HEK293 (cell line): ENCODE results near the gene SPTBN5.

Experiments
- CTCF ChIA-PET: fragments of 350-600 bp; formaldehyde crosslinking; extraction: SDS; loops from one replicate; lab custom pipeline; 2021; ENCODE audit warnings: antibody characterized with exemption; lab: Yijun Ruan, JAX
- POLR2A ChIA-PET: fragments of 300-600 bp; formaldehyde crosslinking; extraction: SDS; loops from one replicate; lab custom pipeline; 2020; ENCODE audit warnings: antibody characterized with exemption, inconsistent platforms; lab: Yijun Ruan, JAX
- H3K27ac ChIP-seq: fragments of 200-500 bp; sonication (Bioruptor generic); 2 replicates; pipeline ENCODE4 v1.5.1; 2014; ENCODE audit warnings: low read depth, low read length, control low read depth, inconsistent platforms; ENCODE audit errors: extremely low read depth
- H3K36me3 ChIP-seq, 2 experiments: fragments of 200-500 bp in 1 of 2; sonication (Bioruptor generic) in 1 of 2; 1 replicate in 1 of 2; 2 replicates in 1 of 2; pipeline ENCODE4 v1.5.1; 2014 to 2017; ENCODE audit warnings: inconsistent platforms in 2 of 2, low read length in 2 of 2; ENCODE audit not compliant: control insufficient read depth in 2 of 2, insufficient read depth in 1 of 2
- H3K4me1 ChIP-seq: fragments of 200-500 bp; sonication (Bioruptor generic); 2 replicates; pipeline ENCODE4 v1.5.1; 2014; ENCODE audit warnings: mild to moderate bottlenecking, low read length, inconsistent platforms; ENCODE audit not compliant: control insufficient read depth, insufficient read depth
- H3K4me3 ChIP-seq: 2 replicates; pipeline ENCODE4 v1.5.1; 2011; ENCODE audit warnings: low read depth, mild to moderate bottlenecking, control low read depth, low read length, moderate library complexity
- H3K9me3 ChIP-seq: fragments of 200-500 bp; sonication (Bioruptor generic); 2 replicates; pipeline ENCODE4 v1.5.1; 2014; ENCODE audit warnings: low read depth, low read length, inconsistent platforms; ENCODE audit not compliant: control insufficient read depth, insufficient read depth
- EGR2 ChIP-seq: fragments of 450-650 bp; formaldehyde crosslinking; IDR thresholded peaks from 2 replicates; pipeline ENCODE4 v1.5.1; 2016; ENCODE audit warnings: low read depth, missing biosample characterization, missing genetic modification characterization
- GLIS1 ChIP-seq: fragments of 450-650 bp; formaldehyde crosslinking; IDR thresholded peaks from 2 replicates; pipeline ENCODE4 v1.5.1; 2016; ENCODE audit warnings: missing biosample characterization, missing genetic modification characterization
- YY2 ChIP-seq: fragments of 450-650 bp; formaldehyde crosslinking; IDR thresholded peaks from 2 replicates; pipeline ENCODE4 v1.5.1; 2016; ENCODE audit warnings: missing biosample characterization, missing genetic modification characterization
- ZFHX2 ChIP-seq: fragments of 450-650 bp; formaldehyde crosslinking; conservative IDR thresholded peaks from 2 replicates; pipeline ENCODE4 v1.5.1; 2016; ENCODE audit warnings: missing biosample characterization, missing genetic modification characterization
- ZFP69B ChIP-seq: fragments of 450-650 bp; formaldehyde crosslinking; IDR thresholded peaks from 2 replicates; pipeline ENCODE4 v1.5.1; 2016; ENCODE audit warnings: missing biosample characterization, missing genetic modification characterization
- ZNF2 ChIP-seq: fragments of 450-650 bp; formaldehyde crosslinking; IDR thresholded peaks from 2 replicates; pipeline ENCODE4 v1.5.1; 2016; ENCODE audit warnings: missing biosample characterization, missing genetic modification characterization
- ZNF214 ChIP-seq: fragments of 450-650 bp; formaldehyde crosslinking; IDR thresholded peaks from 2 replicates; pipeline ENCODE4 v1.5.1; 2017; ENCODE audit warnings: missing biosample characterization, mild to moderate bottlenecking, missing genetic modification characterization, borderline replicate concordance
- ZNF221 ChIP-seq: fragments of 450-650 bp; formaldehyde crosslinking; IDR thresholded peaks from 2 replicates; pipeline ENCODE4 v1.5.1; 2017; ENCODE audit warnings: missing biosample characterization, missing genetic modification characterization, borderline replicate concordance
- ZNF302 ChIP-seq: fragments of 450-650 bp; formaldehyde crosslinking; IDR thresholded peaks from 2 replicates; pipeline ENCODE4 v1.5.1; 2016; ENCODE audit warnings: missing biosample characterization, missing genetic modification characterization, low read depth
- ZNF394 ChIP-seq: fragments of 450-650 bp; formaldehyde crosslinking; IDR thresholded peaks from 2 replicates; pipeline ENCODE4 v1.5.1; 2016; ENCODE audit warnings: missing biosample characterization, missing genetic modification characterization, mild to moderate bottlenecking, moderate library complexity, borderline replicate concordance
- ZNF544 ChIP-seq: fragments of 450-650 bp; formaldehyde crosslinking; IDR thresholded peaks from 2 replicates; pipeline ENCODE4 v1.5.0; 2017; ENCODE audit warnings: missing biosample characterization, missing genetic modification characterization
- ZNF600 ChIP-seq: fragments of 450-650 bp; formaldehyde crosslinking; IDR thresholded peaks from 2 replicates; pipeline ENCODE4 v1.5.1; 2016; ENCODE audit warnings: missing biosample characterization, missing genetic modification characterization
- ZNF830 ChIP-seq: fragments of 450-650 bp; IDR thresholded peaks from 2 replicates; pipeline ENCODE4 v1.5.0; 2018; ENCODE audit warnings: missing biosample characterization, missing genetic modification characterization, low read depth, mild to moderate bottlenecking, moderate library complexity
- TF ChIP-seq, protein P1 (sequence below): fragments of 450-650 bp; formaldehyde crosslinking; IDR thresholded peaks from 2 replicates; pipeline ENCODE4 v1.5.1; 2016; ENCODE audit warnings: missing biosample characterization, missing genetic modification characterization, borderline replicate concordance
- TF ChIP-seq, protein P2 (sequence below): fragments of 450-650 bp; formaldehyde crosslinking; conservative IDR thresholded peaks from 2 replicates; pipeline ENCODE4 v1.5.1; 2016; ENCODE audit warnings: low read depth, missing biosample characterization, missing genetic modification characterization

SPTBN5 gene

DNA sequence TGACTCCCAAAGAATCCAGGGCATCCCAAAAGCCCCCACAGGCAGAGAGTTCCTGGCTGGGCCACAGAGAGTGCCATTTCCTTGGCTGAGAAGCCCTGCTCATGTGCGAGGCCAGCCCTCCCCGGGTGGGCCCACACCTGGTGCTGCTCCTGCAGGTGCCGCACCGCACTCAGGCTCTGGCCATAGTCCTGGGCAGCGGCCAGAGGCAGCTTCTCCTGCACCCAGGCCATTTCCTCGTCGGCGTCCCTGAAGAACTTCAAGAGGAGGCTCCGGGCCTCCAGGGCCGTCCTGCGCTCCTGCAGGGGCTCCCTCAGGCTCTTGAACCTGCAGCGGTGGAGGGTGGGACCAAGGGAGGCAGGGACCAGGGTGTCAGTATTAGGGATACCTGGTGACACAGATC, 37.1 kb downstream of the SPTBN5 start:
- Histone ChIP-seq H3K27ac (no peak overlapping the region), H3K4me3 (no peak overlapping the region), H3K4me1 (no peaks in the 10 kb centered on the region), H3K9me3 (no peaks in the 10 kb centered on the region), H3K36me3 (no peaks in the 10 kb centered on the region)
- POLR2A ChIA-PET = no interaction called here
- CTCF ChIA-PET = interaction anchor here (0.6 kb wide), 2 partner anchors 168 to 277 kb away, joined by 3 to 4 read pairs; no protein-coding TSS in a partner anchor
- TF ChIP-seq ZNF302 (tag by site-specific recombination) (no peak), ZNF394 (tag by site-specific recombination) (no peak), ZNF544 (tag by site-specific recombination) (no peak), ZNF2 (tag by site-specific recombination) (no peak), ZFP69B (no peak), ZNF214 (tag by site-specific recombination) (no peak), ZNF830 (tag by site-specific recombination) (no peak), YY2 (tag by site-specific recombination) (no peak)
- TF ChIP-seq, protein P1, sequence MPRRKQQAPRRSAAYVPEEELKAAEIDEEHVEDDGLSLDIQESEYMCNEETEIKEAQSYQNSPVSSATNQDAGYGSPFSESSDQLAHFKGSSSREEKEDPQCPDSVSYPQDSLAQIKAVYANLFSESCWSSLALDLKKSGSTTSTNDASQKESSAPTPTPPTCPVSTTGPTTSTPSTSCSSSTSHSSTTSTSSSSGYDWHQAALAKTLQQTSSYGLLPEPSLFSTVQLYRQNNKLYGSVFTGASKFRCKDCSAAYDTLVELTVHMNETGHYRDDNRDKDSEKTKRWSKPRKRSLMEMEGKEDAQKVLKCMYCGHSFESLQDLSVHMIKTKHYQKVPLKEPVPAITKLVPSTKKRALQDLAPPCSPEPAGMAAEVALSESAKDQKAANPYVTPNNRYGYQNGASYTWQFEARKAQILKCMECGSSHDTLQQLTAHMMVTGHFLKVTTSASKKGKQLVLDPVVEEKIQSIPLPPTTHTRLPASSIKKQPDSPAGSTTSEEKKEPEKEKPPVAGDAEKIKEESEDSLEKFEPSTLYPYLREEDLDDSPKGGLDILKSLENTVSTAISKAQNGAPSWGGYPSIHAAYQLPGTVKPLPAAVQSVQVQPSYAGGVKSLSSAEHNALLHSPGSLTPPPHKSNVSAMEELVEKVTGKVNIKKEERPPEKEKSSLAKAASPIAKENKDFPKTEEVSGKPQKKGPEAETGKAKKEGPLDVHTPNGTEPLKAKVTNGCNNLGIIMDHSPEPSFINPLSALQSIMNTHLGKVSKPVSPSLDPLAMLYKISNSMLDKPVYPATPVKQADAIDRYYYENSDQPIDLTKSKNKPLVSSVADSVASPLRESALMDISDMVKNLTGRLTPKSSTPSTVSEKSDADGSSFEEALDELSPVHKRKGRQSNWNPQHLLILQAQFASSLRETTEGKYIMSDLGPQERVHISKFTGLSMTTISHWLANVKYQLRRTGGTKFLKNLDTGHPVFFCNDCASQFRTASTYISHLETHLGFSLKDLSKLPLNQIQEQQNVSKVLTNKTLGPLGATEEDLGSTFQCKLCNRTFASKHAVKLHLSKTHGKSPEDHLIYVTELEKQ (tag by site-specific recombination) = no peak

DNA sequence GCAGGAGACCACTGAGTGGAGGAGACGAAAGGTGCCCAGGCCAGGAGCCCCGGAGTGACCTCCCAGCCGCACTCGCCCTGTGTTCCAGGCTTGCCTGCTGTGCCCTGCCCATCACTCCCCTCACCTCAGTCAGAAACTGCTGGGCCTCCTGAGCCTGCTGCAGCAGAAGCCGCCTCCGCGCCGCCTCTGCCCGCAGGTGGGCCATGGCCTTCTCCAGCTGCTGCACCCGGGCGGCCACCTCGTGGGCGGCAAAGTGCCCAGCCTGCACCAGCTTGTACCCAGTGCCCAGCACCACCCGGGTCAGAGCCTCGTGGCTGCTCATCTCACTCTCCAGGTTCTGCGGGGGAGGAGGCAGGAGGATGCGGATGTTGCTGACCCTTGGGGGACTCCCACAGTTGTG, 37.6 kb downstream of the SPTBN5 start:
- ChIA-PET CTCF (no interaction called here), POLR2A (no interaction called here)
- no peaks in the 10 kb centered on the region for H3K4me1 ChIP-seq
- H3K36me3 ChIP-seq = no peaks in the 10 kb centered on the region
- no peak overlapping the region for H3K4me3 ChIP-seq
- no peaks in the 10 kb centered on the region for H3K9me3 ChIP-seq
- no peak overlapping the region for H3K27ac ChIP-seq
- TF ChIP-seq, protein P2, sequence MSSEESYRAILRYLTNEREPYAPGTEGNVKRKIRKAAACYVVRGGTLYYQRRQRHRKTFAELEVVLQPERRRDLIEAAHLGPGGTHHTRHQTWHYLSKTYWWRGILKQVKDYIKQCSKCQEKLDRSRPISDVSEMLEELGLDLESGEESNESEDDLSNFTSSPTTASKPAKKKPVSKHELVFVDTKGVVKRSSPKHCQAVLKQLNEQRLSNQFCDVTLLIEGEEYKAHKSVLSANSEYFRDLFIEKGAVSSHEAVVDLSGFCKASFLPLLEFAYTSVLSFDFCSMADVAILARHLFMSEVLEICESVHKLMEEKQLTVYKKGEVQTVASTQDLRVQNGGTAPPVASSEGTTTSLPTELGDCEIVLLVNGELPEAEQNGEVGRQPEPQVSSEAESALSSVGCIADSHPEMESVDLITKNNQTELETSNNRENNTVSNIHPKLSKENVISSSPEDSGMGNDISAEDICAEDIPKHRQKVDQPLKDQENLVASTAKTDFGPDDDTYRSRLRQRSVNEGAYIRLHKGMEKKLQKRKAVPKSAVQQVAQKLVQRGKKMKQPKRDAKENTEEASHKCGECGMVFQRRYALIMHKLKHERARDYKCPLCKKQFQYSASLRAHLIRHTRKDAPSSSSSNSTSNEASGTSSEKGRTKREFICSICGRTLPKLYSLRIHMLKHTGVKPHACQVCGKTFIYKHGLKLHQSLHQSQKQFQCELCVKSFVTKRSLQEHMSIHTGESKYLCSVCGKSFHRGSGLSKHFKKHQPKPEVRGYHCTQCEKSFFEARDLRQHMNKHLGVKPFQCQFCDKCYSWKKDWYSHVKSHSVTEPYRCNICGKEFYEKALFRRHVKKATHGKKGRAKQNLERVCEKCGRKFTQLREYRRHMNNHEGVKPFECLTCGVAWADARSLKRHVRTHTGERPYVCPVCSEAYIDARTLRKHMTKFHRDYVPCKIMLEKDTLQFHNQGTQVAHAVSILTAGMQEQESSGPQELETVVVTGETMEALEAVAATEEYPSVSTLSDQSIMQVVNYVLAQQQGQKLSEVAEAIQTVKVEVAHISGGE = no peak
- TF ChIP-seq ZFHX2 (peak; percentile 76), EGR2 (tag by site-specific recombination) (peak; percentile 66)

DNA sequence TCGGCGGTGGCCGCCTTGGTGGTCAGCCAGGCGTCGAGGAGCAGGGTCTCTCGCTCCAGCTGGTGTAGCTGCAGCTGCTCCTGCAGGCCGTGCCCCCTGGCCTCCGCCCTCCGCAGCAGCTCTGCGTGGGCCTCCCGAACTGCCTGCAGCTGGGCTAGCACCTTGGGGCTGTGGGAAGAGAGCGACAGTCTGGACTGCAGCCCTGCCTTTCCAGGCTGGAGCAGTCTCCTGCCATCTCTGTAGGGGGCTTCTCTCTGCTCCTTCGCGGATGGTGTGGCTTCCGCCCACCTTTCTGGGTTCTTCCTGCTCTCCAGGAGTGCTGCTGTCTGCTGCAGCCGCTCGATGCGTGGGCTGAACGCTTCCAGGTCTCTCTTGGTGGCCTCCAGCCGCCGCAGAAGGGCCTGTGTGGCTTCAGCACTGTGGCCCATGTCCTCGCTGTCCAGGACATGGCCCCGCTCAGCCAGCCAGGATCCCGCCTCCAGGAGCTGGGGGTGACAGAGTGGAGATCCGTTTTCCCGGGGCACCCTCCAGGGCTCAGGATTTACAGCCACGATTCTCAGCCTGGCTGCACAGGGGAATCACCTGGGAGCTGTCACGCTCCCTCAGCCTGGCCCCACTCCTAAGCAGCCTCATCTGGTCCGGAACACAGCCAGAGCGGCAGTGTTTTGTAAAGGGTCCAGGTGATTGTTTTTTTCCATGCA, 38.4 kb downstream of the SPTBN5 start:
- Histone ChIP-seq H3K36me3 (no peaks in the 10 kb centered on the region), H3K4me1 (no peaks in the 10 kb centered on the region), H3K4me3 (no peak overlapping the region), H3K27ac (no peak overlapping the region), H3K9me3 (no peaks in the 10 kb centered on the region)
- POLR2A ChIA-PET = no interaction called here
- CTCF ChIA-PET = no interaction called here
- TF ChIP-seq ZFHX2 (peak; percentile 62), EGR2 (tag by site-specific recombination) (peak; percentile 60; the same call in 1 of the 2 replicates), ZNF221 (tag by site-specific recombination) (no peak), GLIS1 (tag by site-specific recombination) (peak; percentile 51), ZNF600 (tag by site-specific recombination) (peak; percentile 86)
